Measurements from ENCODE around the gene CXXC4.

The CXXC4 gene

DNA sequence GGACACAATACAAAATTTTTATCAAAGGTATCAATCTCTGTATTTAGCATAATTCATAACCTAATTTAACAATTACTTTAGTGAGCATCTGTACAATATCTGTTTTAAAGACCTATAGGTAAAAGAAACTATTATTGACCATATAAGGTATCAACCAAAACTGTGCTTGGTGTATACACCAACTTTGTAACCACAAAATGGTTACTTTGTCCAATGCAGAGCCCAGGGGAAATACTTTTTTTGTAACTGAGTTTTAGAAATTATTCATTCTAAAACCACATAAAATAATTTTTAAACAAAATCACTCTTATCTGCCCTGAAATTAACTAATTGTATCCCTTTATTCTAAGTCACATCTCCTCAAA lies 5.0 kb downstream of the CXXC4 start:
- no peak for DNase-seq (ENCODE audit: low read depth, low spot score)

DNA sequence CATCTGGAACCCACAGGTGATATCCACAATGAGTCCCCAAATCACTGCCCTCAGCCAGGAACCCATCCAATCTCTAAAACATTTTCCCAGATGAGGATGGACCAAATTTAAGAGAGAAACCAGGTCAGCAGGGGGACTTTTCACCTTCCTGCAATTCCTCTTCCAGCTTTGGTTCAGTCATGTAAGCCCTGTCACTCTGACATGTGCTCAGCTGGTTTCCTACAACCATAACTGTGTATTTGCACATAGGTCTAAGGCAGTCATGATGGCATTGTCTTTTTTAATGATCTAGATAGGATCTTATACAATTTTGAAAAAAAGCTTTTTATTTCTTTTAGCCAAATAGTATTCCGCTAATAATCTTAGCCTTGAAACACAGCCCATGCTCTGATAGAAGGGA lies 6.5 kb downstream of the CXXC4 start:
- no peak for DNase-seq (ENCODE audit: low read depth, low spot score)

DNA sequence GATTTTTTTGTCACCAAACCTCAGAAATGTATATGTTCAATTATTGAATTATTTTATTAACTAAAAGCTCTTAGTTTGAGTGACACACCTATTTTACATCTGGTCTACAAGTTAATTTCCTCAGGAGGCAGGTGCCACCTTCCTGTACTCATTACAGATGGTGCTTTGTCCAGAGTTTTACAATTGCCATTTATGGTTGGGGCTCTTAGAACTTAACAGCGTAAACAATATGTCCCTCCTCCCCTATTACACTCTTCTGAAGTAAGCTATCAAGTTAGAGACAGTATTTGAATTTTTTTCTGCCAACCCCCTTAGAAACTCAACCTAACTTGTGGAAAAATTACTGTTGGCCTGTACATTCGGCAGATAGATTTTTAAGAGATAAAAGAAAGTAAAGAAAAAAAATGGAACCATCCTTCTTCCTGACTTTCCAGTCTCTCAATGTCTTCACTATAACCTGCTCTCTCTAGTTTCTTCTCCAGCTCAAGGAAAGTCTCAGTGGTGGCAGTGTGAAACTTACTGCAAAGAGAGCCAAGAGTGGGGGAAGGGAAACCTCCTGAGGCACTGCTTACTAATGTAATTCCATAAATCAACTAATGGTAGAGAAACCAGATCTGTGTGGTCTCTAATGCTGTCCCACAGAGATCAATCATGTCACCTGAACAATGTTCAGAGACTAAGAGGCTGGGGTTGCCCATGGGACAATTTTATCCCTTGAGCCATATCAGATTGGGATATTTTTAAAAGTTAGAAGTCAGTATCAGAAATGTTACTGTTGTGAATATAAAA lies 7.8 kb downstream of the CXXC4 start:
- DNase-seq (ENCODE audit: low read depth, low spot score): no peak

DNA sequence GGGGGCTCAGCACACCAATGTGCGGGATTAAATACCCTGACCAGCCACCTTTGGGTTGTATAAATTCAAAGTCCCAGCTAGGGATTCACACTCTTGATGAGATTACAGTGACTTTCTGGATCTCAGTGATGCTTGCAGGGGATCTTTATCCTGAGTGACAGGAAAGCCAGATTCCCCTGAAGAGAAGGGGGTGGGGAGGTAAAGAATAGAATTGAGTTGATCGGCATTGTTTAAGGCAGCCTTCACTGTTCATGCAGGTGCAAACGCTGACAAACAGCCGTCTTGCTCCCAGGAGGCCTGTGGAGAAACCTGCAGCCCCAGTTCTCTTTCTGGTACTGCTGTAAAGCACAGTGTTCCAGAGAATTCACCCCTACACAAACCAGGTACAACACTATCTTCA lies 19.0 kb downstream of the CXXC4 start:
- no peak for DNase-seq (ENCODE audit: low read depth, low spot score)

DNA sequence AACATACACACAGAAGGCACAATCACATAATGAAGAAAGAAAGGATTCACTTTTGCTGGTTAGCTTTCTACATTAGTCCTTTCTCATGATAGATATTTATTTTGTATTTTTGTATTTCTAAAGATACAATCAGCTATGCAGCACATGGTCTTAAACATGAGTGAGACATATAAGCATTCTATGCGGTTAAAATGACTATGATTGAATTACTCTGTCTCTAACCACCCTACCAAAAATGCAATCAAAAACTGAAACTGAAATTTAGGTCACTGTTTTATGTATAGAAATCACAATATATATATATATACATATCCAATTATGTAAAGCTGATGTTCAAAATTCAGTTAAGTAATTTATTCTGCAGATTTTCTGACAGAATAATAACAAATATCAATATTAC lies 21.9 kb downstream of the CXXC4 start:
- no peak for DNase-seq (ENCODE audit: low read depth, low spot score)

DNA sequence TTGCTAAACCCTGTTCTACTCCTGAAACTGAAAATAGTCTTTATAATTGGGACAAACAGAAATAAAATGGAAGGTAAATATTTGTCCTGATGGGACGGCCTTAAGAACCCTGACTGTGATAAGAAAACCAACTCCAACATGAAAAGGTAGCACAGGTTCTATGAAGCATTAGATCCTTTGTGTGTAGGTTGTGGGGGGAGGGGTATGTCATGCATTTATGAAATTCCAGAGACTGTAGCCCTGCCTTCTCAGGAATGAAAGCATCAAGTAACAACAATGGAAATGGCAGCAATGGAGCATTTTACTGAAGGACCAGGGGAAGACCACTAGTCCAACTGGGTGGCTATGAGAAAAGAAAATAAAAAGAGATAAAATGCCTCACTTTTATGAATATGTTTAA lies 23.9 kb downstream of the CXXC4 start:
- DNase-seq (ENCODE audit: low read depth, low spot score): no peak

DNA sequence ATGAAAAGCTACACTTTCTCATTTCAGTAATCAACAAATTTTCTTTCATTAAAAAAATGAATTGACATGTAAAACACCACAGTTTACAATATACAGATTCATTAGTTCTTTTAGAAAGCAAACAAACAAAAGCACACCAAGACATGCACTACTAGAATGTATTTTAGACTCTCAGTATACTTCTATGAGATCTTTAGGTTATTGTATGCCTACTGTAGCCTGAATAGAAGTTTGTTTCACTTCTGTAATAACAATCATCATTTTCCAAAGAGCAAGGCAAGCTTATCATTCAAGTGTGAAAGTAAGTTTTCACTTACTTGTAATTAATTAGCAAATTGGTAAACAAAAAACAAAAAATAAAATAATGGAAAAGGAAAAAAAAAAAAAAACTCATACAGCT lies 24.9 kb downstream of the CXXC4 start:
- no peak for DNase-seq (ENCODE audit: low read depth, low spot score)

DNA sequence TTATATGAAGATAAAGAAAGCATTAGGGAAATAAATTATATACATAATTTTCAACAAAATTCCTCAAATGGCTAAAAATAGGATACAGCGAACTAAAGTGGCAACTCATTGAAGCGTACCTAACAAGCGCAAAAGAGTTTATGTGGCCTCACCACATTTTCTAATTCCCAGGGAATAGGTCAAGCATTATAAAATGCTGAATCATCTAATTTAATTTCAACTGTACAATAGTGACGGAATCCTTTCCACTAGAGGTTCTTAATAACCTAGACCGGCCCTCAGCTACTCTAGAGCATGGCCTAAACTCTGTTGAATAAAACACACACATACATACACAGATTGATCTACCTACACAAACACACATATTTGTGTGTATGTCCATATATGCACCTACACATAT lies 29.1 kb downstream of the CXXC4 start:
- no peak for DNase-seq (ENCODE audit: low read depth, low spot score)

DNA sequence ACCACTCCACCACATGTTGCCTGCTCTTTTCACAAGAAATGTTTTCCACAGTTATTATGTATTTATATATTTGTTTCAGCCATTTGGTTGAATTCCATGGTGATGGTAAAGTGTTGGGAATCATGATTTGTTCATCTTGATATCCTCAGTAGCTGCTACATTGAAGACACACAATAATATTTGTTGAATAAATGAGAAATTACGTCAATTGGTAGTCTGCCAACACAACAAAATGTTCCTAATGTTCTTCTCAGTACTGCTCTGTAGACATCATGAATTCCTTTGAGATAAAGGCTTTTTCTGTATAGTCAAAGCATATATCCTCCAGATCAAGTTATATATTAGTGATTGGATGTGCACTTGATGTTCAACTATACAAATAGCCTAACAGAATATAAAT lies 29.5 kb downstream of the CXXC4 start:
- no peak for DNase-seq (ENCODE audit: low read depth, low spot score)

DNA sequence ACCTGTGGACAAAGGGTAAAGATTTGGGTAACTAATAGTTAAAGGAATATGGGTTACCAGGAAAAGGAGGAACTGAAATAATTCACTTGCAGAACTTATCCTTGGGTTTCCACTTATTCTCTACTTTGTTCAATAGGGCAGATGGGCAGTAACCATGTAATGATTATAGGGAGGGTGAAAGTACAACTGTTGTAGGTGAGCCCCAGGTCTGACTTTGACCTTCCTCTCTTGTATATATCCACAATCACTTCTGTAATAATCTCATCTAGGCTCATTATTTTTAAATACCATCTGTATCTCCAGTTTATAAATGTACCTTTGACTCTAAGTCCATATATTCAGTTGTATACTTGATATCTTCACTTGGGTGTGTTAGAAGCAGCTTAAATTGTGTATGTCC lies 32.1 kb downstream of the CXXC4 start:
- DNase-seq (ENCODE audit: low read depth, low spot score): no peak

DNA sequence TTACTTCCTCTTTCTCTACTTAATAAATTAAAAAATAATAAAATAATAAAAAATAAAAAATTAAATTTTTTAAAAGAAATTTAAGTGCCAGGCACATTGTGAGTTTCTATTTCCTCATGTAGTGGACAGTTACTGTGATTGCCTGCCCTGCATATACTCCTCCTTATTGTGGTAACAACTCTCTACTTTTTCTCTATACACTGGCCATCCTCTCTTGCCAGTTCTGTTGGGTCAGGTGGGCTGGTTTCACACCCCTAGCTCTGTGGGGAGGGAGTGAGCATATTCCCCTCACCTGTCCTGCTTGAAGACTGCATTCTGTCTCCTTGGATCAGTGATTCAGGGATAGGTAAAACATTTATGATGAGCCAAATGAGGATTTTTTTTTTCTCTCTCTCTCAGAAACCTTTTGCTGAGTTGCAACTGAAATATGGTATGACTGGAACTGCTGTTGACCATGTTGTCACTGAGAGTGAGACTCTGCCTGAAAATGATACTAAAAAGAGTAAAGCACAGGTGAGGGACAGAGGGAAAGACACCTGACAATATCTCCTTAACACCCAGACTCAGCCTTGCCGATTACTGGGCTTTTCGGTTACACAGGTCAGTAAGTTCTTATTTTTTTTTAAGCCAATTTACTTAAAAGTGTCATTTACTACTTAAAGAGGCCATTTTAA lies 37.2 kb downstream of the CXXC4 start:
- no peak for DNase-seq (ENCODE audit: low read depth, low spot score)

DNA sequence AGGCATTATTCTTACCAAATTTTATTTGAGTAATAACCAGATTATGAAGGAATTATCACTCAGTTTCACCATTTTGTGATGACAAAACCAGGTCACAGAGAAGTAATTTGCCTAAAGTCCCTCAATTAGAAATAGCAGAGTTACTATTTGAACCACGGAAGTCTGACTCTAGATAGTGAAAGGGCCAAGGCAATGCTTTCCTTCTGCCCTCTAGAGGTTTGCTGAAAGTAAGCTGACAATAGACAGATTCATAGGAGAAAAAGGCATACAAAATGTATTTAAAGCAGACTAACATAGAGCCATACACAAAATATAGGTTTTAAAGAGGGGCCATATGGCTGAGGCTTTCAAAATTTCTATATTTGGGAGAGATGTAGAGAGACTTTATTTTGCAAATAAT lies 43.1 kb downstream of the CXXC4 start:
- DNase-seq (ENCODE audit: low read depth, low spot score): no peak

DNA sequence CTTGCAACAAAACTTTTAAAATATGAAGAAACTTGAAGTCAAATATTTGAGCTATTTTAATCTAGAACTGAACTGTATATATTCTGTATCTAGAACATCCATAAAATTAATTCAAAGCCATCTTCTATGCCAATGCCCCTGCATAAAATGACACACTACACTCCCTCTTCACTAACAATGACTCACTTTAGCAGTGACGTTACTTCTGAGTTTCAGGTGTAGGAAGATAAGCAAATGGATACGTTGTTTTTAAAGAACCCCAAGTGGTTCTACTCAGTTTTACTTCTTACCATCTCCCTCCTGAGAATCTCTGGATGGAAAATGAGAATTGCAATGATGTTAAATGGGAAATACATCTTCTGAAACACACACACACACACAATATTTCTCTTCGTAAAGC lies 45.2 kb downstream of the CXXC4 start:
- no peak for DNase-seq (ENCODE audit: low read depth, low spot score)

DNA sequence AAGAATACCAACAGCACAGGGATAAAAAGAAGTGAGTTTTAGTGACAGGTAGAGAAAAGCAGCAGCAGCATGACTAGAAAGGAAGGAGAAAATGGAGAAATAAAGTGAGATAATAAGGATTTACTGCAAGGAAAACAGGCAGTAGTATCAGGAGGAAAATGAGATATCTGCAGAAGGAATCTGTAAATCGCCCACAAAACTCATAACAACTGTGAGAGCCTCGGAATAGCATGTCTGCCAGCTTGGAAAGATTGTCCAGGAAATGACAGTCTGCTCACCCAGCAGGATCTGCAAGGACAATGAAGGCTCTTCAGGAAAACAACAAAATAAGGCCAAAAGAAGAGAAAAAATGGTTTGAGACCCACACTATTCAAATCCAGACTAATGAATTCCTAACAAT lies 47.4 kb downstream of the CXXC4 start:
- DNase-seq (ENCODE audit: low read depth, low spot score): no peak

DNA sequence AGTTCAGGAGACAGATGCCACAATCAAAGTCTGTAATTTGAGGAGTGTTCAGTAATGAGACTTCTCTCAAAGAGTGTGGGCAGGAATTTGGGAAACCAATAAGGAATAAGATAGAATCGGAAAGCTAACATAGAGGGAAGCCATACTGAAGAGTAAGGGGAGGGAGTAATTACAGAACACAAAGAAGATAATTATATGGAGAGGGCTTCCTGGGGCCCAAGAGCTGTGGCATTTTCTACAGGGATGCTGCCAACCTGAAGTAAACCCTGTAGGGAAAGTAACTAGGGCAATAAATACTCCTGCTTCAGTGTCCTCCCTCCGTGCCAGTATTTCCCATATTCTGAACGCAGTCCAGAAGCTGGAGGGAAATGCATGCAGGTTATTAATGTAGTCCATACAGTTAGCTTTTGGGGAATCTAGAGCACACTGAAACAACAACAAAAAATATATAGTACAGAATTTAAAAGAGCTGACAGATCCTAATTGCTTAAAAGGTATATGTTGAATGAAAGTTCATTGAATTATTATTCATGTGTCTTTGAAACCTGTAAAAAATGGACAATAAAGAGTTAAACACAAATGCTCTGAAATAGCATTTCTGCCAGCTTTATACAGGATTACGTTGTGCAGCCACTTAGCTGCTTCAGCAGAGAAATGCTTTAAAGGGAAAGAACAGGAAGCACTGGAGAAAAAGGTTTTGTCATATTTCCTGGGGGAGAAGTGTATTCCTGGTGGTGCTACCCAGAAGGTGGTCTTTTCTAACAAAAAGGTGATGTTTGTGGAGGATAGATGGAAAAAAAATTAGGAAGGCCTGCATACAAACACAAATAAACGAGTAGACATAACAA lies 48.0 kb downstream of the CXXC4 start:
- no peak for DNase-seq (ENCODE audit: low read depth, low spot score)

DNA sequence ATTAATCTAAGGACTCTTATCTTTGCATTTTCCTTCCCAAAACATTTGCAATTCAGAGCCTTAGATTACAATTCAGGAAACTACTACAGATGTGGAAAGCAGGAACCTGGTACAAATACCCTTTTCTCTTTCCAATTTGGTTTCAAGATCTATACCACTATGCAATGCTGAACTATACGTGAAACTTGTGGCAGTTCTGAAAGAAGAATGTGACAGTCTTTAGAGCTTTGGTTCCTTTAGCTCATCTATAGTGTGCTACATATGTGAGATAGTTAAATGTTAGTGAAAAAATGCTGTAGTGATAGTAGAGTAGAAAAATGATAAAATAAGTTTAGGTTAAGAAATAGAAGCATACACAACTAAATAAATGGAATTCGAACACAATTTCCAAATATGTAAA lies 50.0 kb downstream of the CXXC4 start:
- DNase-seq (ENCODE audit: low read depth, low spot score): no peak

DNA sequence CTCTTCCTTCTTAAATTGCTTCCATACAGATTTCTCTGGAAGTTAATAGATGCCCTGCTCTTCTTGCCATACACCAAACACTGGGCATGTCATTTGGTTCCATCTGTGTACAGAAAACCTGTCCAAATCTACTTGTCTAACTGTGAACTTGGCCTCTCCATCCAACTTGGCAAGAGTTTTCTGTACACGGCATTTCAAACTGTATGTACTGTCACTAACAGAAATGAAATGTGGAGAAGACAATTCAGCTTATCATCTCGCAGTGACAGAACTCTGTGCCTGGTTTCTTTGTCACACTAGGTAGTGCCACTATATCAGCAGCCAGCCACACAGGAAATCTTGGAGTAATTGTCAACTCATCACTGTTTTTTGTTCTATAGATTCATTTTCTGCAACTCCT lies 58.2 kb downstream of the CXXC4 start:
- no peak for DNase-seq (ENCODE audit: low read depth, low spot score)

DNA sequence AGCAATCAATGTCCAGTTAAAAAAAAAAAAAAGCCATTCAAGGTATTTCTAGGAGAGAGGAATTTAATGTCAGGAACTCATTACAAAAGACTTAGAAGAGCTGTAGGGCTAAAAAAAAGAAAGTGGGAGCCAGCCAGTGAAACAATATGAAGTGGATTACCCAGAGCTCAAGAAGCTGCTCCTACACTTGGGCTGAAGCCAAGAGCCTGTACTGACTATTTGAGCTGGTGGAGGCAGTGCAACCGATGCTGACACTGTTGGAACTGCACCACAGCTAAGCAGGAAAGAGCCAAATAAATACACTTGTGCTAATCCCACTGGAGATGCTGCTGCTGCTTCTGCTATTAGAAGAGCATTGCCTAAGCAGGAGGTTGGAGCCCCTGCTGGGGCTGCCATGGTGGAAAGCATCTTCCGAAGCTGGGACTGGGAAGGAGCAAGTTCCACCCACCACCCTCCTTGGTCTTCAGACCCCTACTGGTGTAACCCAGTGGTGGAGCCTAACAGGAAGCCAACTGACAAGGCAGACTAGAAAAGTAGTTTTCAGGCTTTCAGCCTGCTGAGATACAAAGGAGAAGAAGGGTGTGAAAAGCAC lies 65.4 kb downstream of the CXXC4 start:
- DNase-seq (ENCODE audit: low read depth, low spot score): no peak

DNA sequence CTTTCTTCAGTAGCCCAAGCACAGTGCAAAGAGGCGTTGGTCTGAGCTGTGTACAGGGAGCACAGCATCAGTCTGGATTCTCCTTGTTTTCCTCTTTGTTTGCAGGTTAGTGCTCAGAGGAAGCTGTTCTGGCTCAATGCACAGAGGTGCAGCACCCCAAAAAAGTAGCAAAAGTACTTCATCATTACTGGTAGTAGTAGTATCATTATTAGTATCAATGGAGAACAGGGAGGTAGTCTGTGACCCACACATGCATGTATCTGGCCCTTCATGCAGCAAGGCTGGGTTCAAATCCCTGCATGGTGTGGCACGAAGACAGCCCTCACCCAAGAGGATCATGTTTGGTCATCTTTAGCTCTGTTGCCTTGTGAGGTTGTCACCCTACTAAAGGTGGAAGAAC lies 68.7 kb downstream of the CXXC4 start:
- no peak for DNase-seq (ENCODE audit: low read depth, low spot score)

DNA sequence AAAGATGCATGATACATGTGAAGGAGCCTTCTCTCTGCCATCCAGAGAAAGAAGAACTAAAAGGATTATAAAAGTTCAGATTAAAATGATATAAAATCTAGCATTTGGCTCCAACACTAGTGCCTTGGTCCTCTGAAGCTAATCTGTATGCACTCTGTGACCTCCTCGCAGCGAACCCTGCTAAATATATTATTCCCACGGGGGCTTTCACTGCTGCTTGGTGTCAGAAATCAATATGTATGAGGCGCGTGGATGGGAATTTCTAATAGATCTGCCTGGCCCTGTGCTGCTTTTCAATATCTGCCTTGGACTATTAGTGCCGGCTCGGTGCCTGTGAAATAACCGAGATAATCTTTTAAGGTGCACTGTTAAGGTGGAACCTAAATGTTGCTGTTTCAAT lies 69.7 kb downstream of the CXXC4 start:
- DNase-seq (ENCODE audit: low read depth, low spot score): no peak

DNA sequence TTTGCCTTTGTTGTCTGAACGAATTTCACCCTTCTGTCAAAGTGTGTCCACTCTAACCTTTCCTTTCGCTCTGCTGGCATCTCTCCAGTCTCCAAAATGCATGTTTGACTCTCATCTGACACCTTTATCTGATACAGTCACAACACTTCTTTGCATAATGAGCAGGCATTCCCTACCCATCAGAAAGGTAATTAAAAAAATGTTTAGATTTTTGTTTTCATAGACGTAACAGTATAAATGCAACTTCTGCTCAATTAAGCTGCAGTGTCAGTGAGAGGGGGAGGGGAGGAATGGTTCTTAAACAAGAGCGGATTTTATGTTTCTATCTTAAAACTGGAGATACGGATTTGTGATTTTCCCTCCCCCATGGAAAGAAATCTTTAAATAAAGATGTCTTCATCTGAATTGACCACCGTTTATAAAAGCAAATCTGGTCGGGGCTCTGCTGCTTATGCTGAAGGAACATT lies 70.2 kb downstream of the CXXC4 start:
- DNase-seq (ENCODE audit: low read depth, low spot score): no peak

DNA sequence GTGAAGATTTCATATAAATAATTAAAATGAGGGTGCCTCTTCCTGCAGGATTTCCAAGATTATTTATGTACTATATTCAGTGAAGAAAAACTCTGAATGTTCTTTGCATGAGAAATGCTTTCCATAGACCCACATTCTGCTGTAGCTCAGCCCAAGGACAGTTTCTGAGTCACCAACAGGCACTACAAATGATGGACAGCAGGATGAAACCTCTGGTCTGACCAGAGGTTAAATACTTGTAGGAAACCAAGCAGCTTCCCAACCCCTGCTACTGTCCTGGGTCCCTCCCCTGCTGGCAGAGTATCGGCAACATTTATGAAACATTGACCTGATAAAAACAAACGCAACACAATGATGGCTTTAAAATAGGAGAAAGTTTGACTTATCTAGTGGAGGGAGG lies 73.1 kb downstream of the CXXC4 start:
- no peak for DNase-seq (ENCODE audit: low read depth, low spot score)

All from smooth muscle cell of the brain vasculature (primary cell).